Measurements from ENCODE around the gene GABPB1.

DNA sequence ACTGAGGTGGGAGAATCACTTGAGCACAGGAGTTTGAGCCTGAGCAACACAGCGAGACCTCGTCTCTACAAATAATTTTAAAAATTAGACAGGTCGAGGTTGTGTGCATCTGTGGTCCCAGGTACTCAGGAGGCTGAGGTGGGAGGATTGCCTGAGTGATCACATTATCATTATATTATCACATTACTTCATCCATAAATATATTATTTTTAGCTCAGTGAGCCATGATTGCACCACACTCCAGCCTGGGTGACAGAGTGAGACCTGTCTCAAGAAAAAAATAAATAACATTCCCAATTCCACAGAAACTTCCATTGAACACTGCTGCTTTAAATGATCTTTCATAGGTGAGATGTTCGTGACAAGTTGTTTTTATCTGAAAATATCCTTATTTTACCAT is 21.8 kb downstream of the GABPB1 start:
- TF ChIP-seq, protein P1, sequence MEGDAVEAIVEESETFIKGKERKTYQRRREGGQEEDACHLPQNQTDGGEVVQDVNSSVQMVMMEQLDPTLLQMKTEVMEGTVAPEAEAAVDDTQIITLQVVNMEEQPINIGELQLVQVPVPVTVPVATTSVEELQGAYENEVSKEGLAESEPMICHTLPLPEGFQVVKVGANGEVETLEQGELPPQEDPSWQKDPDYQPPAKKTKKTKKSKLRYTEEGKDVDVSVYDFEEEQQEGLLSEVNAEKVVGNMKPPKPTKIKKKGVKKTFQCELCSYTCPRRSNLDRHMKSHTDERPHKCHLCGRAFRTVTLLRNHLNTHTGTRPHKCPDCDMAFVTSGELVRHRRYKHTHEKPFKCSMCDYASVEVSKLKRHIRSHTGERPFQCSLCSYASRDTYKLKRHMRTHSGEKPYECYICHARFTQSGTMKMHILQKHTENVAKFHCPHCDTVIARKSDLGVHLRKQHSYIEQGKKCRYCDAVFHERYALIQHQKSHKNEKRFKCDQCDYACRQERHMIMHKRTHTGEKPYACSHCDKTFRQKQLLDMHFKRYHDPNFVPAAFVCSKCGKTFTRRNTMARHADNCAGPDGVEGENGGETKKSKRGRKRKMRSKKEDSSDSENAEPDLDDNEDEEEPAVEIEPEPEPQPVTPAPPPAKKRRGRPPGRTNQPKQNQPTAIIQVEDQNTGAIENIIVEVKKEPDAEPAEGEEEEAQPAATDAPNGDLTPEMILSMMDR (IDR thresholded peaks at IDR 0.05): no peak
- no peak for TF ChIP-seq POLR2A (IDR thresholded peaks at IDR 0.05)
